NCI-H128 (cell line): ENCODE measurements around the gene CLASRP.

Experiments used
- DNase-seq: peaks from one replicate; lab custom pipeline; 2025; ENCODE audit not compliant: unreplicated experiment; lab: John Stamatoyannopoulos, UW

CLASRP gene

GRCh38 chr19:45059258-45059965, 20.6 kb downstream of the CLASRP start:
- DNase-seq = peak; percentile 19

GRCh38 chr19:45061965-45062364, 23.1 kb downstream of the CLASRP start:
- DNase-seq = no peak

GRCh38 chr19:45063851-45064801, 25.3 kb downstream of the CLASRP start:
- no peak for DNase-seq

- DNase-seq = no peak
These were observed 28.2 kb downstream of the CLASRP start for GRCh38 chr19:45066921-45067661.

- DNase-seq = no peak
These were observed 29.2 kb downstream of the CLASRP start for GRCh38 chr19:45068041-45068440.

GRCh38 chr19:45069056-45069455, 30.2 kb downstream of the CLASRP start:
- no peak for DNase-seq

- no peak for DNase-seq
These were observed 31.4 kb downstream of the CLASRP start for GRCh38 chr19:45070214-45070613.

GRCh38 chr19:45070861-45071544, 32.2 kb downstream of the CLASRP start:
- no peak for DNase-seq

GRCh38 chr19:45071545-45071938, 32.7 kb downstream of the CLASRP start:
- no peak for DNase-seq

GRCh38 chr19:45071969-45072790, 33.3 kb downstream of the CLASRP start:
- DNase-seq = no peak

GRCh38 chr19:45074744-45075300, 36.0 kb downstream of the CLASRP start:
- DNase-seq = no peak

GRCh38 chr19:45075301-45076028, 36.6 kb downstream of the CLASRP start:
- DNase-seq = no peak

GRCh38 chr19:45076029-45076850, 37.4 kb downstream of the CLASRP start, which contains the start of gene ZNF296:
ZNF296 (minus strand) TSS chr19:45076478; CDS start chr19:45076373, 105 bp downstream.
- DNase-seq = peak; percentile 47

- no peak for DNase-seq
These were observed 38.2 kb downstream of the CLASRP start for GRCh38 chr19:45076851-45077730.

GRCh38 chr19:45078390-45079062, 39.7 kb downstream of the CLASRP start:
- no peak for DNase-seq
